NCI-H82 treated with DMSO at 0.1 percent for 48 hours (cell line): Measurements from ENCODE around the gene DLK1.

Experiments
- DNase-seq: peaks from one replicate; lab custom pipeline; 2025; ENCODE audit not compliant: unreplicated experiment; lab: John Stamatoyannopoulos, UW

DLK1 gene

GRCh38 chr14:100731846-100732765 is 5.4 kb downstream of the DLK1 start:
- no peak for DNase-seq

GRCh38 chr14:100732766-100733100 is 6.0 kb downstream of the DLK1 start:
- no peak for DNase-seq

GRCh38 chr14:100733152-100733850 is 6.6 kb downstream of the DLK1 start:
- DNase-seq, result no peak

GRCh38 chr14:100734031-100734990 is 7.6 kb downstream of the DLK1 start:
- no peak for DNase-seq

- no peak for DNase-seq
Measured at GRCh38 chr14:100735271-100735670, 8.6 kb downstream of the DLK1 start.

GRCh38 chr14:100736269-100737180 is 9.8 kb downstream of the DLK1 start:
- no peak for DNase-seq

- no peak for DNase-seq
Measured at GRCh38 chr14:100737526-100737925, 10.8 kb downstream of the DLK1 start.

- no peak for DNase-seq
Measured at GRCh38 chr14:100738269-100738691, 11.6 kb downstream of the DLK1 start.

GRCh38 chr14:100738704-100739131 is 12.0 kb downstream of the DLK1 start:
- no peak for DNase-seq

- DNase-seq, result no peak
Measured at GRCh38 chr14:100739306-100739705, 12.6 kb downstream of the DLK1 start.

GRCh38 chr14:100740196-100740825 is 13.6 kb downstream of the DLK1 start:
- no peak for DNase-seq

- no peak for DNase-seq
Measured at GRCh38 chr14:100740929-100741328, 14.2 kb downstream of the DLK1 start.

GRCh38 chr14:100741966-100742365 is 15.3 kb downstream of the DLK1 start:
- DNase-seq, result no peak

GRCh38 chr14:100746326-100746725 is 19.6 kb downstream of the DLK1 start:
- DNase-seq, result no peak

GRCh38 chr14:100747021-100747586 is 20.4 kb downstream of the DLK1 start:
- DNase-seq, result no peak

GRCh38 chr14:100747736-100748135 is 21.0 kb downstream of the DLK1 start:
- no peak for DNase-seq

- DNase-seq, result no peak
Measured at GRCh38 chr14:100748403-100748802, 21.7 kb downstream of the DLK1 start.

- DNase-seq, result no peak
Measured at GRCh38 chr14:100748944-100749343, 22.3 kb downstream of the DLK1 start.

- DNase-seq, result no peak
Measured at GRCh38 chr14:100749967-100750597, 23.4 kb downstream of the DLK1 start.
